ENCODE measurements around the gene IL1RAP.

Gene IL1RAP

DNA sequence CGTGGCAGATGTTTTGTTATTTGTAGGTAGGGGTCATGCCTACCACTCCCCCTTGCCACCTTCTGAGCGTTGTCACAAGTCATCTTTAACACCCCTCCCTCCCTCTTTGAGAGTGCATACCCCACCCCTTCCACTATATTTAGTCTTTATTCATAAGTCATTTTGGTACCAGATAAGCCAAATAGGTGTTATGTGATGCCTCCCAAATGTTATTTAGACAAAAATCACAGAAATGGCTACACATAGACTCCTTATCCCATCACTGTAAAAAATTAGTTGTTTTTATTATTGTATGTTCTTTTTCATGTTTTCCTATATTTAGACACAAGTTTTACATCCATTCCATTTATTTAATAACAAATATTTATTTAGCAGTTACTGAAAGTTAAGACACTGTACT is 93.1 kb downstream of the IL1RAP start:
- DNase-seq (ENCODE audit: low read depth in 3 of 3, low spot score in 1 of 3) = no peak

DNA sequence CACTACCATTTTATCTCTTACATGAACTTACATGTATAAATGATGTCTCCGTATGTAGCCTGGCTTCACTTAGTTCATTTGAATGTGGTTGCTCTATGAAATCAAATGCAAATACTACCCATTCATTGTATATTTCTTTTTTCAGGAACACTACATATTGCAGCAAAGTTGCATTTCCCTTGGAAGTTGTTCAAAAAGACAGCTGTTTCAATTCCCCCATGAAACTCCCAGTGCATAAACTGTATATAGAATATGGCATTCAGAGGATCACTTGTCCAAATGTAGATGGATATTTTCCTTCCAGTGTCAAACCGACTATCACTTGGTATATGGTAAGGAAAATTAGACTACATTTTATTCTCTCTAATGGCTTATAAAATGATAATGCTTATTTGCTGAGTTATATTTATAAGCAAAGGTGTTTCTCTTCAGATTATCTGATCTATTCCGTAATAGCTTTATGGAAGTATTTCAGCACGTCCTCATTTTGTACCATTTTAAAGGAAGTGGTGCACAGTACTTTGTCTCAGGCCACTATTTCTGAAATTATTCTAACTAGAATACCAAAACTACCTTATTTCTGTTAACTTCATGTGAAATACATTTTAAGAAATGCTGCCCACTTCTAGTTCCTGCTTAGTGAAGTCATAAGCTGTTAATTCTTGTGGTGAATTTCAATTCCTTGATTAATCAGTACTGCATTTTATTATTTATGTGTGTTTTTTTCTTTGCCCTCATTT is 95.1 kb downstream of the IL1RAP start:
- no peak for DNase-seq (ENCODE audit: low read depth in 3 of 3, low spot score in 1 of 3)

DNA sequence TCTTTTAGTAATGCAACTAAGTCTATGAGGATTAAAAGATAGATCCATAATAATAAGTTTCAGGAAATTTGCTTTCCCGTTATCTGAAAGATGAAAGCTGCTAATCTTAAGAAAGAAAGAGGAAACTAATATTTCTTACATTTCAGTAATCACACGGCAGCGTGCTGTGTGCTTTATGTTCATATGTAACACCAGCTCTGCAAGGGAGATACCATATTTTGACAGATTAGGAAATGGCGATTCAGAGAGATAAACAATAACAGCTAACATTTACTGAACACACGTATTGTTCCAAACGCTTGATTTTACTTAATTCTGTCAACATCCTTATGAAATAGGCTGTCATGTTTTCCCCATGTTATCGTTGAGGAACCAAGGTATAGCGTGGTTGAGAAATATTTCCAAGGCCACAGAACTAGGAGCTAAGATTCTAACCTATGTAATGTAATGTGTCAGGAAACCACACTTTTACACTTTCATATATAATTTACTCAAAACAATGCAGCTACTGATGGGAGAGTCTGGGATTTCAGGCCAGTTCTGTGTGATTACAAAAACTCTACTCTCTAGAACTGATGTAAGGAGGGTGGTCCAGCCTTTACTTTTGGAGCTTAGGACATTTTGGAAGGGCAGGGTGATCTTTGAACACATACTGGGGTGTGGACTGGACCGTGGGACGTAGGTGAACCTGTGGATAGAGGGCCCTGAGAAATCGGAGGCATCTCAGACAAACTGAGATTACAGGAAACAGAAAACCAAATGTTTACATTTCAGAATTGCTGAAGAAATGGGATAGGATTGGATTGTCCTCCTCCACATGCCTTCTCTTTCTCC is 100.6 kb downstream of the IL1RAP start:
- DNase-seq (ENCODE audit: low read depth in 3 of 3, low spot score in 1 of 3) = no peak

DNA sequence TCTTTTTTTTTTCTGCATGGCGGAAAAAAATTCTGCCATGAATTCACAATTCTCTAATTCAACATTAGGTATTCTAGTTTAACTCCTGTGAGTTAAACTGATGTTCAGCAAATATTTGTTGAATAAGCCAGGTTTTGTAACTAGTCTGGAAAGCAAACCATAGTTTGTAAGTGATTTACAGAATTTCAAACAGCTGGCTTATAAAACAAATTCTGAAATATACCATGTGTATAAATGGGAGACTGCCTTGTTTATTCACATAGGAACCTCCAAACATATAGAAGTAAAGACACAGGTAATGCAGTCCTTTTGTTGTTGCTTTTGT is 101.1 kb downstream of the IL1RAP start:
- DNase-seq (ENCODE audit: low read depth in 3 of 3, low spot score in 1 of 3) = no peak

DNA sequence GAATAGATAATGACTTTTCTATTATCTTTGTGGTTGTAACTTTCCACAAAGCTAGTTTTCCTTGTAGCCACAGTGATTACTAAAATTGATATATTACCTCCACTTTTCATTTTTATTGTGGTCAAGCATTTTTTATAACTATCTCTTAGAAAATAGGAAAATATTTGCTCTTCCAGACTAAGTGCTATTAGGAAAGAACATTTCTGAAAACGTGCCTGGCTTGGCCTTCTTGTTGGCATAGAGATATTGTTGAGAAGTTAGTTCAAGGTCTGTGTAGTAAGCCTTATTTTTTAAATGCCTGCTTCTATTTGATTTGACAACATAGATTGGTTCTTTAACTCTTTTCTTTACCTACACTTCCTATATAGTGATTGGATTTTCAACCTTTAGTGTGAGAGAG is 101.7 kb downstream of the IL1RAP start:
- no peak for DNase-seq (ENCODE audit: low read depth in 3 of 3, low spot score in 1 of 3)

DNA sequence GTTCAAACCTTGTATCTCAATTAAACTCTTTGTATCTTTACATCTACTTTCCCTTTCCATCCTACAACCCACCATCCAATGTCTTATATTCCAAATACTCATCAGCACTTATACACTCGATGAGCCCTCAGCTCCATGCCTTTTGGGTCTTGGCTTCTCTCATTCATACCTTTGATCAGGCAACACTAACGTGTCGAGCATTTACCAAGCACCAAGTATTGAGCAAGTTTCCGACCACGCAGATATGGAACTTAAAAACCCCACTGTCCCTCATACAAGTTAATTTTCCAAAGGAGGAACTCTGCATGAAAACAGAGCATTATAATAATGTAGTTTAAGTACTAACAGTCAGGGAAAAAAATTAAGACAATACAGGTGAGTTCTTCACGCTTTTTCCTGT is 102.8 kb downstream of the IL1RAP start:
- DNase-seq (ENCODE audit: low read depth in 3 of 3, low spot score in 1 of 3) = no peak

DNA sequence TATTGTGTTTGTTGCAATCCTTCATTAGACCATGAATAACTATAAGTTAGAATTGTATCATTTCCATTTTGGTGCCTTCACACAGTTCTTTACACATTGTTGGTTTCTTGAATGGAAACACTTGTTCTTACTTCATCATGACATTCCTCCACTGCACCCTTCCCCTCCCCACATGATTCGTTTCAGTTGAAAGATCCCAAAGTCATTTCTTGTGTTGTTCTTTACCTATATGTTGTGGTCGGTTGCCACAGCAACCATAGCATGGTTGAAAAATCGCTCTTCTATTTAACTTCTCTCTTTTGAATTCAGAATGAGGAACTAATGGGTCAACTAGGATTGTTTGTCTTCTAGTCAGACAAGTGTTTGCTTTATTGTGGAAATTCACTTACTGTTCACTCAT is 103.3 kb downstream of the IL1RAP start:
- DNase-seq (ENCODE audit: low read depth in 3 of 3, low spot score in 1 of 3) = no peak

DNA sequence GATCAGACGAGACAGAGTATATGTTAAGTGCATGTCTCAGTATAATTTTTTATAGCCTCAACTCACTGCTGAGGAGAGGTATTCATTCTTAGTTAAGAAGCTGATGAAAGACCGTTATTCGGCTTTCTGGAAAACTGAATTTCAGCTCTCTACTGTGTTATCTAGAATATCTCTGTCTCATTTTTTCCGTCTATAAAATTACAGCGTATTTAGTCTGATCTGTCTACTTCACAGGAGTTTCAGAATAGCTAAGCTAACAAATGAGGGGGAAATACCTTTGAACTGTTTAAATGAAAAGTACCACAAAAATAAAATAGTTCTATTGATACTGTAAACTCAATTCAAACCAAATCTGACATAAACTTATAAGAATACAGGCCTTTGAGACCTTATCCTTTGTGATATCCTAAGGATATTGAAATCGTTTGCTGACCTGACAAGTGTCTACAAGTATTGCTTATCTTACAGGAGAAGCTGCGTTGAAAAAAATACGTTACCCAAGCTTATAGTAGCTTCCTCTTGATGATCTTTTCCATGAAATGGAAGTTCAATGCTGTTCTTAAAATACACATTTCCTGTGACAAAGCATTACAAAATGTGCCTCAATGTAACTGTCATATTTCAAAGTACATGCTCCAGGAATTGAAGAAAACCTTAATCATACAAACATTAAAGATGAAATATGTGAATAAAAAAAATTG is 104.6 kb downstream of the IL1RAP start:
- no peak for DNase-seq (ENCODE audit: low read depth in 3 of 3, low spot score in 1 of 3)

DNA sequence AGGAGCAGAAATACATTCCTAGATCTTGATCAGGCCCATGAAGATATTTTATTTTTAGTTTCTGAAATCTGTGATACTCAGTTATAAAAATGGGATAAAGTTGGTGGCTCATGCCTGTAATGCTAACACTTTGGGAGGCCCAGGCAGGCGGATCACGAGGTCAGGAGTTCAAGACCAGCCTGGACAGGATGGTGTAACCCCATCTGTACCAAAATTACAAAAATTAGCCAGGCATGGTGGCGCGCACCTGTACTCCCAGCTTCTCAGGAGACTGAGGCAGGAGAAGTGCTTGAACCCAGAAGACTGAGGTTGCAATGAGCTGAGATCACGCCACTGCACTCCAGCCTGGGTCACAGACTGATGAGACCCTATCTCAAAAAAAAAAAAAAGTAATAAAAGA is 105.5 kb downstream of the IL1RAP start:
- no peak for DNase-seq (ENCODE audit: low read depth in 3 of 3, low spot score in 1 of 3)

DNA sequence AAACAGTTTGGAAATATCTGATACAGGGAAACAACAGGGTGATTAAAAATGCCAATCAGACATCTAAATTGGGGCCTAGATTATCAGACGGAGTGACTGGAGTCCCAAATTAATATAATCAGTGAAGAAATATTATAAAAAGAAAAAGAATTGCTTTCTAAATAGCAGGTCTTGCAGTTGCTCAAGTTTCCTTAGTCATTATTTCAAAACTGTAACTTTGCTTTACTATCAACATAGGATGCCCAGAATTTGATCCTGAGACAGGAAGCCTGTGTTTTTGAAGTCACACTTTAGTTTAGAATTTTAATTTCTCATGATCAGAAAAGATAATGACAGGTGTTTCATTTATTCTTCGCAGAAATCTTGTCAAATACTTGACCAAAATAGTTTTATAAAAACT is 105.9 kb downstream of the IL1RAP start:
- DNase-seq (ENCODE audit: low read depth in 3 of 3, low spot score in 1 of 3) = no peak

DNA sequence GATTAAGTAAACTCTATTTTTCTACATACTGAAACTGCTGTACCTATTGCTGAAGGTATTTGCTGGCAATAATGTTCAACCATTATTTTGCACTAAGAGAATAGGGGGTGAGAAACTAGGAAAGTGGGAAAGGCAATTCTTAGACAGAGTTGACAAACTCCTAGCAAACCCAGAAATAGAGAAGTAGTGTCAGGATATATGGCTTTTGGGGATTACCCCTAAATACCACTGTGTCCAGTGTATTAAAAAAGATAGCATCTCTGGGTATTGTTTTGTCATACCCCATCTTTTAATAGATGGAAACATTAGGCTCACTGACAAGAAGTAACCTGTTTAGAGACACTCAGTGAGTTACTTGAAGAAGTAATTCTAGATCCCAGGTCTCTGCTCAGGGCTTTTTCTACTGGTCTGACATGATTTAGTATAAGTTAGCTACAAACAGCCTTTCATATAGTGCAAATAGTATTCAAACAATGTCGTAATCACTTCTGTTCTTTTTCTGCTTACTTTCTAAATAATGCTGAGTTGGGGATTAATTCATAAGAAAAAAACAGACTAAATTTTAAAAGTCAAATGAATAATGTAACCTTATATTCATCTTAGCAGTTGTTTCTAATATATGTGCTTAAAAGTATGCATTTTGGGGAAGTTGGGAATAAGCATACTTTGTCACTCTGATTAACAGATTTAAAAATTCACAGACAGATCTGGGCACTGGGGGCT is 107.2 kb downstream of the IL1RAP start:
- DNase-seq (ENCODE audit: low read depth in 3 of 3, low spot score in 1 of 3) = no peak

DNA sequence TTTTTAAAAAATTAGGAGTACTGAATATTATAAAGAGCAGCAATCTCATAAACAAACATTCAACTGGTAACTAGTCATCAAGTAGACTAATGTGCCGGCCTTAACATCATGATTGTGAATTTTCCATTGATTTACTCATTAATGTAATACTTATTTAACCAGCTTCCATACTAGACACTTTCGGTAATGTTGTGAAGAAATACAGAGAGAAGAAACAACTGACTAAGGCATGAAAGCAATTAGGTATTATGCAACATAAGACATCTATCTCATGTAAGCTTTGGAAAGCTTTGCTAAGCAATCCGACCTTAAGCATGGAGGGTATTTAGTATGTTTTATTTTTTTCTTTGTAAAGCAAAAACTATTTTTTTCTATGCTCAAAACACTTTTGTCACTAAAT is 108.0 kb downstream of the IL1RAP start:
- DNase-seq (ENCODE audit: low read depth in 3 of 3, low spot score in 1 of 3) = no peak

DNA sequence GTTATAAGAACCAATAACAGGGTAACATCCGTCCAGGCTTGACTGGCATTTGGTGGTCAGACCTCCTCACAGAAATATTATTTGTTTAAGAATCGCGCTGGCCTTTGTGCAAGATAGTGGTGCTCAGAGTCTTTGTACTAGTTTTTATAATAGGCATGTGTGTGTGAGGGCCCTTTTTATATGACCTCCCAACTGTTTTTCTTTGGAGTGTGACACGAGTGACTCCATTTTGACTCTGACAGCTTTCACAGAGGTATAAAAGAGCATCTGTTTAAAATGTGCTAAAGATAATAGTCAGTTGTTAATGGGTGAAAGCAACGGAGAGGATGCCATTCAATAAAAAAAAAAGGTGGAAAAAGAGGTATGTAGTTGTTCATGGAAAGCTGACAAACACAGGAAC is 110.4 kb downstream of the IL1RAP start:
- no peak for DNase-seq (ENCODE audit: low read depth in 3 of 3, low spot score in 1 of 3)

DNA sequence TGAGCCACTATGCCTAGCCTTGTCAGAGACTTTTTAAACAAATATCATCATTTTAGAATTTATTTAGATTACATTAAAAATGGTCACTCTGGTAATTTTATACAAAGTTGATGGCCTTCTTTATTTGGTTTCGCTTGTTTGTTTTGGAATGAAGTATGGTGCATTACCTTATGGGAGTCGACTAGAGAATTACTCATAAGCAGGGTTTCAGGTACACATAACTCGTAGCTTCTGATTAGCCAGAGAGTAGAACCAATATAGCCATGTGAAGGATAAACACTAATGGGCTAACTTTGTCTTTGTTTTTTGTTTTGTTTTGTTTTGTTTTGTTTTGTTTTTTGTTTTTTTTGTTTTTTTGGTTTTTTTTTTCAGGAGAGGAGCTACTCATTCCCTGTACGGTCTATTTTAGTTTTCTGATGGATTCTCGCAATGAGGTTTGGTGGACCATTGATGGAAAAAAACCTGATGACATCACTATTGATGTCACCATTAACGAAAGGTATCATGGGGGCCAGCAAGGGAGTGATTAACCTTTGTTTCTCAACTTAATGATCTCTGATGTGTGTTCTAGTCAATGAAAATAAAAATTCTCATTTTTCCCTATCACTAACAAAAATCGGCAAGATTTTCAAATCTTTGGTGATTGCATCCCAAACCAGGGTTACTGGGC is 113.2 kb downstream of the IL1RAP start:
- no peak for DNase-seq (ENCODE audit: low read depth in 3 of 3, low spot score in 1 of 3)

DNA sequence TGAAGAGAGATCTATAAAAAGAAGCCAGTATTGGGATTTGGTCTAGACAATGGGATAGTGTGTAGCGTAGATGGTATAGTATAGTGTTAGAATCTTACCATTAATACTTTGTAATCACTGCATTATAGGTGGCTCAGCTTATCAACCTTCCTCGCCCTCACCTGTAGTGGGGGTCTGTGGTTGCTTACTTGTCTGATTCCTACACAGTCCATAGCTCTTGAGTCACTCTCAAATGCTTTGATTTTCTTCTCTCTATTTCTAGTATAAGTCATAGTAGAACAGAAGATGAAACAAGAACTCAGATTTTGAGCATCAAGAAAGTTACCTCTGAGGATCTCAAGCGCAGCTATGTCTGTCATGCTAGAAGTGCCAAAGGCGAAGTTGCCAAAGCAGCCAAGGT is 115.2 kb downstream of the IL1RAP start:
- no peak for DNase-seq (ENCODE audit: low read depth in 3 of 3, low spot score in 1 of 3)

DNA sequence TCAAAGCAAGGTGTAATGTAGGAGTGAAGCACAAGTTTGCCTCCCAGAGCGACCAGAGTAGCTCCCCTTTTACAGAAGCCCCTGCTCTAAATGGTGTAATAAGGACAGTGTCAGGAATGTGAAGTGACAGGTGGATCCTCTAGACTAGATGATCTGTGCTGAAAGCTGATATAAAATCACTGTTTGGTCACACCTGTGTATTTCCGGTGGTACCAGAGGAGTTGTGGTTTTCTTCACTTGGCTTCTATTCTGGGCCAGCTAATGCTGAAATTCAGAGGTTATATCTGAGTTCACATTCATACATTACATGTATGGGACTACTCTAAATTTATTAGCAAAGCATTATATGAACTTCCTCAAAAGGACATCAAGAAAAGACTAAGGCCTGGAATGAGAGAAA is 117.4 kb downstream of the IL1RAP start:
- DNase-seq (ENCODE audit: low read depth in 3 of 3, low spot score in 1 of 3) = no peak

DNA sequence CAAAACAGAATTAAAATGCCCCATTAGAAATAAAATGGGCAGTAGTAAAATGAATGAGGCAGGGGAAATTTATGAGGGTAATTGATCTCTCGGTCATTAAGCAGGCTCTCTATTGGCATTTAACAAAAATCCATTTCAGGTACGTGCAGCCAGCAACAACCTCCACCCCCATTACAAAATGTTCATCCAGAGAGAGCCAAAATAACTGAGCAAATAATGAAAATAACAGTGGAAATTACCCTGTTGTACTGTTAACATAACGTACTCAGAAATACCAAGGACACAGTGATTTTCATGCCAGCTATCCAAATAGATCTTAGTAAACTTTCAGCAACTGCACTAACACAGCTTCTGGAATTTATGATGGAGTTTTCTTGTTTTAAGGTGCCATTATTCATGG is 127.7 kb downstream of the IL1RAP start:
- DNase-seq (ENCODE audit: low read depth in 3 of 3, low spot score in 1 of 3) = no peak

DNA sequence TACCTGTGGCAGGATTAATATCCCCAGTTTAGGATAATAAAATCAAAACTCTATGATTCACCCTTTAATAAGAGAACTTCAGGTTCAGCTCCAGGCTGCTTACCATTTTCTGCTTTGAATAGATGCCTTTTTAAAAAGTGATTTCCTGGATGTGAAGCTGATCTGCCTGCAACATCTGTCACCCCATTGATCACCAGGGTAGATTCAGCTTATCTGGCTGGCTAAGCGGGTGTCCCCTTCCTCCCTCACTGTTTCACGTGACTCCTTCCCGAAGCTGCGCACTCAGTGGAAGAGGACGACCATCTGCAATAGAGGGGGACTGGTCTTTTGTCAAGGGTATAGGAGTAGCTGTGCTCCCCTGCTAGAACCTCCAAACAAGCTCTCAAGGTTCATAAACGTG is 128.1 kb downstream of the IL1RAP start:
- no peak for DNase-seq (ENCODE audit: low read depth in 3 of 3, low spot score in 1 of 3)

DNA sequence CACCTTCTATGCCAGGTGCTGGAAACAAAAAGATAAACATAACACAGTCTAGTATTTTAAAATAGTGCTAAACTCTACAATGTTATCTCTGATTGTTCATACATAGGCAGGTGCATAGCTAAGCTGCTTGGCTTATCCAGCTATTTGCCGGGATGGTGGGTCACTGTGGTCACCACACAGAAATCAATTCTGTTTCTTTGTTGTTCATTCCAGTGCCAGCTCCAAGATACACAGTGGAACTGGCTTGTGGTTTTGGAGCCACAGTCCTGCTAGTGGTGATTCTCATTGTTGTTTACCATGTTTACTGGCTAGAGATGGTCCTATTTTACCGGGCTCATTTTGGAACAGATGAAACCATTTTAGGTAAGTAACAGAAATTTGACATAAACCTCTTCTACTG is 130.2 kb downstream of the IL1RAP start:
- no peak for DNase-seq (ENCODE audit: low read depth in 3 of 3, low spot score in 1 of 3)

DNA sequence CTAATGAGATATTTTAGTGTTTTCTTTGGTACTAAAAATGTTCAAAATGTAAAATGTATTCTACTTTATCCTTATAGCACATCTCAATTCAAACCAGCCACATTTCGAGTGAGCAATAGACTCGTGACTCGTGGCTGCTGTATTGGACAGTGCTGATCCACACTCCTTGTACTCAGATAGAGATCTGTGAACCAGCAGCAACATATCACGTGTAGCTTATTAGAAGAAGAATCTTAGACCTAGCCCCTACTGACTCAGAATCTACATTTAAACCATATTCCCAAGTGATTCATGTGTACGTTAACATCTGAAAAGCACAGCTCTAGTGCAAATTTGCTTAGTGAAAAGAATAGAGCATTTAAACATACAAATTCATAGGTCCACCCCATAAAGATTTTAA is 130.9 kb downstream of the IL1RAP start:
- DNase-seq (ENCODE audit: low read depth in 3 of 3, low spot score in 1 of 3) = no peak

DNA sequence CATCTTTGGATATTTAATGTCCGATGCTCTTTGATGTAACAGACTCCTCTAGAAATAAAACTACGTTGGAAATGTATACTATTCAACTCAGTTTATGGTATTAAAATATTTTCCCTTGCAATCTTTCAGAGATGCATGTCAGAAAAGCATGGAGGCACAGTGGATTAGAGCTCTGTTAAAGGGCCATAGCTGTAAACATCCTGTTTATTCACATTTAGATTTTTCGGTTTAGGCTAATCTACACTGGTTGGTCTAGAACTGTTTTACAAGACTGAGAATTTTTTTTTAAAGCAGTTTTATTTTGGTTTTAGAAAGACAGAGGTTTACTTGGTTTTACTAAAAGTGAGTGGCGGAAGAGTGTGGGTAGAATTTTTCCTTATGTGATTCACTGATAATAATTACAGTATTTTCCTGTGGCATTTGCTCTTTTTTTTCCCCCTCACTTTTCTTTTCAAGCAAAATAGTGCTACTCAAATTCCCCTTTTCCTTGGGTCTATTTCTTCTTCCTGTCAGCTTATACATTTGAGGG is 132.1 kb downstream of the IL1RAP start:
- no peak for DNase-seq (ENCODE audit: low read depth in 3 of 3, low spot score in 1 of 3)
